ENCODE results near the gene WRNIP1. TPM values are rescaled to one million over a fixed set of nuclear protein-coding genes. Genes with fewer than 3 reads are reported as not detected.

Gene WRNIP1
- total and polyA plus RNA-seq, 10 donors: 31.4 to 47.7 (median 39.4) TPM

GRCh38 chr6:2750832-2751231 is 14.4 kb upstream of the WRNIP1 start, which contains the start of gene MYLK4:
MYLK4 (minus strand) TSS chr6:2750922; CDS start chr6:2749294, 1,628 bp downstream.
- H3K27ac ChIP-seq: no peak within 1 kb of the TSS
- TF ChIP-seq POLR2A (IDR thresholded peaks at IDR 0.05): no peak
- TF ChIP-seq POLR2AphosphoS5 (IDR thresholded peaks at IDR 0.05): no peak
- no peak for TF ChIP-seq CTCF (IDR thresholded peaks at IDR 0.05 in 8 of 11, conservative IDR thresholded peaks at IDR 0.05 in 3 of 11)
- WGBS, 5 donors: 76 to 86% (median 79%) methylated on average over 7 of the region's 7 CpGs
- H3K27me3 ChIP-seq (replicated peaks in 1 of 7): peaks cover 0 to 15% (median 0%) of the 10 kb centered on the region in 7 donors
- H3K4me3 ChIP-seq: no peak within 1 kb of the TSS
- no peak for DNase-seq
- no peaks in the 10 kb centered on the region for H3K9me3 ChIP-seq
- no peaks in the 10 kb centered on the region for H3K36me3 ChIP-seq
- peaks cover 0 to 9% (median 6%) of the 10 kb centered on the region in 6 donors for H3K4me1 ChIP-seq
- intact Hi-C loops (cut with DNase I; ENCODE audit: low total_unique reads): no loop called here

- intact Hi-C loops (cut with DNase I; ENCODE audit: low total_unique reads): no loop called here
- Histone ChIP-seq H3K4me1 (peaks cover 0 to 9% (median 6%) of the 10 kb centered on the region in 6 donors), H3K9me3 (no peaks in the 10 kb centered on the region), H3K27me3 (replicated peaks in 1 of 7) (peaks cover 0 to 15% (median 0%) of the 10 kb centered on the region in 7 donors), H3K4me3 (no peak overlapping the region), H3K27ac (no peak overlapping the region), H3K36me3 (no peaks in the 10 kb centered on the region)
- 27 to 47% (median 33%) methylated on average over 3 of the region's 3 CpGs for WGBS, 5 donors
- DNase-seq: no peak
- TF ChIP-seq POLR2A (IDR thresholded peaks at IDR 0.05): no peak
- no peak for TF ChIP-seq POLR2AphosphoS5 (IDR thresholded peaks at IDR 0.05)
- no peak for TF ChIP-seq CTCF (IDR thresholded peaks at IDR 0.05 in 8 of 11, conservative IDR thresholded peaks at IDR 0.05 in 3 of 11)
These were observed 13.3 kb upstream of the WRNIP1 start for GRCh38 chr6:2751871-2752270.

GRCh38 chr6:2752477-2753109 is 12.6 kb upstream of the WRNIP1 start:
- no peak for TF ChIP-seq POLR2AphosphoS5 (IDR thresholded peaks at IDR 0.05)
- no peak for TF ChIP-seq CTCF (IDR thresholded peaks at IDR 0.05 in 8 of 11, conservative IDR thresholded peaks at IDR 0.05 in 3 of 11)
- no peak for TF ChIP-seq POLR2A (IDR thresholded peaks at IDR 0.05)
- peaks cover 0 to 9% (median 6%) of the 10 kb centered on the region in 6 donors for H3K4me1 ChIP-seq
- H3K27me3 ChIP-seq (replicated peaks in 1 of 7): peaks cover 0 to 15% (median 0%) of the 10 kb centered on the region in 7 donors
- H3K4me3 ChIP-seq: no peak overlapping the region
- no peak overlapping the region for H3K27ac ChIP-seq
- intact Hi-C loops (cut with DNase I; ENCODE audit: low total_unique reads): no loop called here
- DNase-seq: no peak
- 58 to 76% (median 66%) methylated on average over 5 of the region's 5 CpGs for WGBS, 5 donors
- no peaks in the 10 kb centered on the region for H3K36me3 ChIP-seq
- no peaks in the 10 kb centered on the region for H3K9me3 ChIP-seq

- no peaks in the 10 kb centered on the region for H3K9me3 ChIP-seq
- intact Hi-C loops (cut with DNase I; ENCODE audit: low total_unique reads): no loop called here
- DNase-seq: no peak
- peaks cover 0 to 15% (median 0%) of the 10 kb centered on the region in 7 donors for H3K27me3 ChIP-seq (replicated peaks in 1 of 7)
- WGBS, 5 donors: 81 to 88% (median 82%) methylated on average over 7 of the region's 7 CpGs
- H3K27ac ChIP-seq: no peak overlapping the region
- peaks cover 0 to 9% (median 6%) of the 10 kb centered on the region in 6 donors for H3K4me1 ChIP-seq
- H3K36me3 ChIP-seq: no peaks in the 10 kb centered on the region
- no peak overlapping the region for H3K4me3 ChIP-seq
- no peak for TF ChIP-seq POLR2A (IDR thresholded peaks at IDR 0.05)
These were observed 12.1 kb upstream of the WRNIP1 start for GRCh38 chr6:2753110-2753489.

All from spleen (tissue), 11 donors.